Astrocyte (in vitro differentiated cells and primary cell): Measurements from ENCODE around the gene CCNL2. TPM values are rescaled to one million over a fixed set of nuclear protein-coding genes. Genes with fewer than 3 reads are reported as not detected.

Experiments
- DNase-seq: peaks from one replicate; pipeline ENCODE4 v3.0.0-alpha.2; 2010; ENCODE audit warnings: low read depth
- FAIRE-seq: peaks from 2 replicates; lab custom pipeline; 2011; peaks lifted over from hg19 to GRCh38; lab: Jason Lieb, UNC
- H2AFZ ChIP-seq: 2 replicates; pipeline ENCODE4 v1.6.0; 2012; ENCODE audit warnings: low read depth, low read length, inconsistent platforms
- H3K27ac ChIP-seq: 2 replicates; pipeline ENCODE4 v1.5.1; 2011; ENCODE audit warnings: low read depth, low read length, inconsistent platforms
- H3K27me3 ChIP-seq: 2 replicates; pipeline ENCODE4 v1.6.0; 2011; ENCODE audit warnings: low read length, inconsistent platforms; ENCODE audit not compliant: insufficient read depth
- H3K36me3 ChIP-seq: 2 replicates; pipeline ENCODE4 v1.5.1; 2011; ENCODE audit warnings: low read length, inconsistent platforms; ENCODE audit not compliant: insufficient read depth
- H3K4me1 ChIP-seq: 2 replicates; pipeline ENCODE4 v1.5.1; 2011; ENCODE audit warnings: low read length, inconsistent platforms; ENCODE audit not compliant: insufficient read depth
- H3K4me2 ChIP-seq: 2 replicates; pipeline ENCODE4 v1.6.0; 2012; ENCODE audit warnings: low read length, inconsistent platforms
- H3K4me3 ChIP-seq: 2 replicates; pipeline ENCODE4 v1.5.1; 2011; ENCODE audit warnings: low read depth, mild to moderate bottlenecking, low read length, inconsistent platforms; ENCODE audit not compliant: insufficient read depth
- H3K79me2 ChIP-seq: 2 replicates; pipeline ENCODE4 v1.6.0; 2012; ENCODE audit warnings: mild to moderate bottlenecking, low read length, inconsistent platforms; ENCODE audit not compliant: insufficient read depth
- H3K9ac ChIP-seq: 2 replicates; pipeline ENCODE4 v1.6.0; 2012; ENCODE audit warnings: mild to moderate bottlenecking, low read length, inconsistent platforms
- H3K9me3 ChIP-seq: 2 replicates; pipeline ENCODE4 v1.5.1; 2012; ENCODE audit warnings: low read depth, mild to moderate bottlenecking, low read length, inconsistent platforms; ENCODE audit not compliant: insufficient read depth
- H4K20me1 ChIP-seq: 2 replicates; pipeline ENCODE4 v1.6.0; 2012; ENCODE audit warnings: low read length, inconsistent platforms; ENCODE audit not compliant: insufficient read depth
- H3K27ac Mint-ChIP-seq: one replicate; pipeline ENCODE4 v1.8.0; 2021; ENCODE audit warnings: mild to moderate bottlenecking, mixed read lengths; ENCODE audit not compliant: unreplicated experiment
- H3K27me3 Mint-ChIP-seq: one replicate; pipeline ENCODE4 v1.8.0; 2021; ENCODE audit warnings: low read depth, mixed read lengths; ENCODE audit not compliant: unreplicated experiment
- H3K36me3 Mint-ChIP-seq: one replicate; pipeline ENCODE4 v1.8.0; 2021; ENCODE audit warnings: low read depth, mixed read lengths; ENCODE audit not compliant: unreplicated experiment
- H3K4me1 Mint-ChIP-seq: one replicate; pipeline ENCODE4 v1.8.0; 2021; ENCODE audit warnings: low read depth, mixed read lengths; ENCODE audit not compliant: unreplicated experiment
- H3K4me3 Mint-ChIP-seq: one replicate; pipeline ENCODE4 v1.8.0; 2021; ENCODE audit warnings: mild to moderate bottlenecking, moderate library complexity, mixed read lengths; ENCODE audit not compliant: unreplicated experiment
- H3K9me3 Mint-ChIP-seq: one replicate; pipeline ENCODE4 v1.8.0; 2021; ENCODE audit warnings: mild to moderate bottlenecking, mixed read lengths; ENCODE audit not compliant: unreplicated experiment
- EZH2 ChIP-seq: IDR thresholded peaks from 2 replicates; pipeline ENCODE4 v1.6.1; 2012; ENCODE audit warnings: mild to moderate bottlenecking, low read length, inconsistent platforms; ENCODE audit not compliant: insufficient read depth
- total RNA-seq: library from RNA; stranded (reverse); gene quantifications from 2 replicates; pipeline ENCODE4 v1.2.1, GENCODE V29; 2021
- TF ChIP-seq, protein P1 (sequence below): IDR thresholded peaks from 2 replicates; pipeline ENCODE4 v1.5.1; 2011; ENCODE audit warnings: low read depth, mild to moderate bottlenecking, inconsistent platforms, low read length, moderate library complexity; ENCODE audit not compliant: insufficient read depth

Gene CCNL2
- total RNA-seq, 1 donor from 2014 or later: 194 TPM

DNA sequence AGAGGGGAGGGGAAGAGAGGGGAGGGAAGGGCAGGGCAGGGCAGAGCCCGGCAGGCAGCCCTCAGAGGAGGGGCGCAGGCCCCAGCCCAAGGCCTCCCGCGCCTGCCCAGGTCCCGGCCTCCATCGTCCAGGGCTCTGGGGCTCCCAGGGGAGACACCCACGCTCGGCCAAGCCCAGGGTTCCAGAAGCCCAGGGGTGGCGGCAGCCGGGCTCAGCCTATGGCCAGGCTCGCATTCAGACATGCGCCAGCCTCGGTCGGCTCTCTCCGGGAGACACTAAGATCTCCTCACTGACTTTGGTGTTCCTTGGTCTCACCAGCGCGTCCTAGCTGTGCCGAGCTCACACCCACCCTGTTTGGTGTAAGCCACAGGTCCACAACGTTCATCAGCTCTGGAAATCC, 29.0 kb upstream of the CCNL2 start:
- Mint-ChIP-seq H3K27me3 (peaks cover 2% of the 10 kb centered on the region), H3K36me3 (no peaks in the 10 kb centered on the region), H3K9me3 (no peaks in the 10 kb centered on the region), H3K4me3 (peak overlapping the region; percentile 72), H3K27ac (no peak overlapping the region), H3K4me1 (peaks cover 16% of the 10 kb centered on the region)
- Histone ChIP-seq H4K20me1 (no peaks in the 10 kb centered on the region), H3K79me2 (no peaks in the 10 kb centered on the region), H3K27ac (no peak overlapping the region), H3K4me2 (no peak overlapping the region), H3K4me1 (peaks cover 9% of the 10 kb centered on the region), H3K9ac (no peak overlapping the region), H3K9me3 (no peaks in the 10 kb centered on the region), H3K27me3 (no peaks in the 10 kb centered on the region), H2AFZ (no peak overlapping the region), H3K36me3 (no peaks in the 10 kb centered on the region), H3K4me3 (no peak overlapping the region)
- DNase-seq (no peak), FAIRE-seq (no peak)
- TF ChIP-seq, protein P1, sequence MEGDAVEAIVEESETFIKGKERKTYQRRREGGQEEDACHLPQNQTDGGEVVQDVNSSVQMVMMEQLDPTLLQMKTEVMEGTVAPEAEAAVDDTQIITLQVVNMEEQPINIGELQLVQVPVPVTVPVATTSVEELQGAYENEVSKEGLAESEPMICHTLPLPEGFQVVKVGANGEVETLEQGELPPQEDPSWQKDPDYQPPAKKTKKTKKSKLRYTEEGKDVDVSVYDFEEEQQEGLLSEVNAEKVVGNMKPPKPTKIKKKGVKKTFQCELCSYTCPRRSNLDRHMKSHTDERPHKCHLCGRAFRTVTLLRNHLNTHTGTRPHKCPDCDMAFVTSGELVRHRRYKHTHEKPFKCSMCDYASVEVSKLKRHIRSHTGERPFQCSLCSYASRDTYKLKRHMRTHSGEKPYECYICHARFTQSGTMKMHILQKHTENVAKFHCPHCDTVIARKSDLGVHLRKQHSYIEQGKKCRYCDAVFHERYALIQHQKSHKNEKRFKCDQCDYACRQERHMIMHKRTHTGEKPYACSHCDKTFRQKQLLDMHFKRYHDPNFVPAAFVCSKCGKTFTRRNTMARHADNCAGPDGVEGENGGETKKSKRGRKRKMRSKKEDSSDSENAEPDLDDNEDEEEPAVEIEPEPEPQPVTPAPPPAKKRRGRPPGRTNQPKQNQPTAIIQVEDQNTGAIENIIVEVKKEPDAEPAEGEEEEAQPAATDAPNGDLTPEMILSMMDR: no peak
- no peak for TF ChIP-seq EZH2

GRCh38 chr1:1427820-1428148, 28.6 kb upstream of the CCNL2 start:
- no peak overlapping the region for H3K27ac ChIP-seq
- Mint-ChIP-seq H3K4me3 (no peak overlapping the region), H3K27me3 (peaks cover 2% of the 10 kb centered on the region), H3K4me1 (peaks cover 19% of the 10 kb centered on the region), H3K9me3 (no peaks in the 10 kb centered on the region), H3K27ac (no peak overlapping the region), H3K36me3 (no peaks in the 10 kb centered on the region)
- H2AFZ ChIP-seq: no peak overlapping the region
- H3K9me3 ChIP-seq: no peaks in the 10 kb centered on the region
- H4K20me1 ChIP-seq: no peaks in the 10 kb centered on the region
- no peaks in the 10 kb centered on the region for H3K27me3 ChIP-seq
- H3K36me3 ChIP-seq: no peaks in the 10 kb centered on the region
- DNase-seq (no peak), FAIRE-seq (no peak)
- no peak for TF ChIP-seq EZH2
- TF ChIP-seq, protein P1: no peak
- H3K79me2 ChIP-seq: no peaks in the 10 kb centered on the region
- peaks cover 13% of the 10 kb centered on the region for H3K4me1 ChIP-seq
- H3K4me3 ChIP-seq: peak overlapping the region; percentile 10
- H3K9ac ChIP-seq: no peak overlapping the region
- peak overlapping the region; percentile 75 for H3K4me2 ChIP-seq

DNA sequence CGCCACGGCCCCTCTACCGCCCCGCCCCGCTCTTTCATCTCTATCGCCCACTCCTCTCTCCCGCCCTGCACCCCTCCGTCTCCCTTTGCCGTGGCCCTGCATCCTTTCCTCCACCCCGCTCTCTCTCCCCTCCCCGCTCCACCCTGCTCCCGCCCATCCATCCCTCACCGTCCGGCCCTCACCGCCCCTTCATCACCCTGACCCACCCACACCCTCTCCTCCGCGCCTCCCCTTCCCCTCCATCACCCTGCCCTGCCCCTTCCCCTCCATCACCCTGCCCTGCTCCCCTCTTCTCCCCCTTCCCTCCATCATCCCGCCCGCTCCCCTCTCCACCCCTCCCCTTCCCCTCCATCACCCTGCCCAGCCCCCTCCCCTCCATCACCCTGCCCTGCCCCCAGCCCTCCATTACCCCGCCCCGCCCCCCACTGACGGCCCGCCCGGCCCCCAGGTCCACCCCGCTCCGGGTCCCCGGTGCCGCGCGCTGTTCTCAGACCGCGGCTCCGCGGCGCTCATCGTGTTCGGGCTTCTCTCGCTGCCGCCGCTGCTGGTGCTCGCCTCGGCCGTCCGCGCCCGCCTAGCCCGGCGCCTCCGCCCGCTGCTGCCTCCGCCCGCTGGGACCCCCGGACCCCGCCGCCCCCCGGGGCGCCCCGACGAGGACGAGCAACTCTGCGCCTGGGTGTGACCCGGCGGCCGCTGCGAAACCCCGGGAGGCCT, 28.1 kb upstream of the CCNL2 start:
- TF ChIP-seq, protein P1: no peak
- no peak for TF ChIP-seq EZH2
- H3K27me3 Mint-ChIP-seq: peaks cover 2% of the 10 kb centered on the region
- DNase-seq (no peak), FAIRE-seq (no peak)
- H3K4me2 ChIP-seq: peak overlapping the region; percentile 75
- H3K27ac Mint-ChIP-seq: no peak overlapping the region
- no peaks in the 10 kb centered on the region for H4K20me1 ChIP-seq
- no peaks in the 10 kb centered on the region for H3K36me3 ChIP-seq
- H3K9ac ChIP-seq: no peak overlapping the region
- no peaks in the 10 kb centered on the region for H3K27me3 ChIP-seq
- no peak overlapping the region for H3K27ac ChIP-seq
- no peak overlapping the region for H3K4me3 Mint-ChIP-seq
- peaks cover 18% of the 10 kb centered on the region for H3K4me1 ChIP-seq
- peak overlapping the region; percentile 10 for H3K4me3 ChIP-seq
- H2AFZ ChIP-seq: no peak overlapping the region
- H3K9me3 ChIP-seq: no peaks in the 10 kb centered on the region
- H3K4me1 Mint-ChIP-seq: peaks cover 22% of the 10 kb centered on the region
- H3K9me3 Mint-ChIP-seq: no peaks in the 10 kb centered on the region
- no peaks in the 10 kb centered on the region for H3K36me3 Mint-ChIP-seq
- no peaks in the 10 kb centered on the region for H3K79me2 ChIP-seq
